NCI-H1417 treated with DMSO at 0.1 percent for 48 hours (cell line): ENCODE results near the gene TSPAN18.

Experiments used
- DNase-seq: peaks from one replicate; lab custom pipeline; 2025; lab: John Stamatoyannopoulos, UW

The TSPAN18 gene

GRCh38 chr11:44711113-44711786 is 15.5 kb upstream of the TSPAN18 start:
- DNase-seq = no peak

- DNase-seq = no peak
Measured at GRCh38 chr11:44711787-44712608, 14.8 kb upstream of the TSPAN18 start.

GRCh38 chr11:44713022-44713421 is 13.7 kb upstream of the TSPAN18 start:
- no peak for DNase-seq

GRCh38 chr11:44716256-44716655 is 10.5 kb upstream of the TSPAN18 start:
- no peak for DNase-seq

GRCh38 chr11:44718057-44718456 is 8.7 kb upstream of the TSPAN18 start:
- no peak for DNase-seq

- no peak for DNase-seq
Measured at GRCh38 chr11:44718612-44719390, 8.0 kb upstream of the TSPAN18 start.

- DNase-seq = no peak
Measured at GRCh38 chr11:44725016-44725685, 1.6 kb upstream of the TSPAN18 start.

- no peak for DNase-seq
Measured at GRCh38 chr11:44725757-44726282, 942 bp upstream of the TSPAN18 start.

- DNase-seq = no peak
Measured at GRCh38 chr11:44727114-44727372, 281 bp downstream of the TSPAN18 start.

- no peak for DNase-seq
Measured at GRCh38 chr11:44727373-44728287, 868 bp downstream of the TSPAN18 start.

- no peak for DNase-seq
Measured at GRCh38 chr11:44728491-44728910, 1.7 kb downstream of the TSPAN18 start.

GRCh38 chr11:44729063-44729462 is 2.3 kb downstream of the TSPAN18 start:
- no peak for DNase-seq

- no peak for DNase-seq
Measured at GRCh38 chr11:44729713-44730112, 3.0 kb downstream of the TSPAN18 start.

- DNase-seq = no peak
Measured at GRCh38 chr11:44730775-44731174, 4.0 kb downstream of the TSPAN18 start.

GRCh38 chr11:44731685-44732430 is 5.1 kb downstream of the TSPAN18 start:
- DNase-seq = no peak

- no peak for DNase-seq
Measured at GRCh38 chr11:44732564-44732963, 5.8 kb downstream of the TSPAN18 start.

GRCh38 chr11:44733877-44734276 is 7.1 kb downstream of the TSPAN18 start:
- DNase-seq = no peak

- DNase-seq = no peak
Measured at GRCh38 chr11:44734843-44735381, 8.2 kb downstream of the TSPAN18 start.

GRCh38 chr11:44736791-44737190 is 10.0 kb downstream of the TSPAN18 start:
- no peak for DNase-seq
